ENCODE results near the gene MED25. TPM values are rescaled to one million over a fixed set of nuclear protein-coding genes. Genes with fewer than 3 reads are reported as not detected.

MED25 gene
- total RNA-seq, 3 donors from 2014 or later: 16.3 to 27.5 (median 20.6) TPM

DNA sequence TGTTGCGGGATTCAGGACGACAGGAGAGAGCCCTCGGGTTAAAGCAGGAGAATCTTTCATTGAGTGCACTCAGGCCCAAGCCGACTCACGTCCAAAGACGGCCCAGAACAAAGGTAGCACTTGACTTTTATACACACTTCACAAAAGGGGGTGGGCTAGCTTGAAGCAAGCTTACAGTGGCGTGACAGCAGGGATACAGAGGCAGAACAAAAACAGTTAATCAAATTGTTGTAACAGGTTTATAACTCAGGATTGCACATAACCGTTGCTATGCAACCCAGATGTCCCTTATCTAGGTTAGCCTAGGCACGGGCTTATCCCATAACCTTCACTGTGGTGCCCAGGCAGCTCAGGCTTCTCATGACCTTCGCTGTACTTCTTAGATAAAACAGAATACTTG is 2.0 kb downstream of the MED25 start:
- H3K27ac ChIP-seq: no peak overlapping the region
- no peaks in the 10 kb centered on the region for H3K4me1 ChIP-seq
- H3K4me3 ChIP-seq: no peak overlapping the region
- no peaks in the 10 kb centered on the region for H3K36me3 ChIP-seq
- H3K9me3 ChIP-seq: no peaks in the 10 kb centered on the region
- TF ChIP-seq POLR2AphosphoS5 (IDR thresholded peaks at IDR 0.05): no peak
- TF ChIP-seq POLR2A (IDR thresholded peaks at IDR 0.05): no peak
- TF ChIP-seq, protein P1, sequence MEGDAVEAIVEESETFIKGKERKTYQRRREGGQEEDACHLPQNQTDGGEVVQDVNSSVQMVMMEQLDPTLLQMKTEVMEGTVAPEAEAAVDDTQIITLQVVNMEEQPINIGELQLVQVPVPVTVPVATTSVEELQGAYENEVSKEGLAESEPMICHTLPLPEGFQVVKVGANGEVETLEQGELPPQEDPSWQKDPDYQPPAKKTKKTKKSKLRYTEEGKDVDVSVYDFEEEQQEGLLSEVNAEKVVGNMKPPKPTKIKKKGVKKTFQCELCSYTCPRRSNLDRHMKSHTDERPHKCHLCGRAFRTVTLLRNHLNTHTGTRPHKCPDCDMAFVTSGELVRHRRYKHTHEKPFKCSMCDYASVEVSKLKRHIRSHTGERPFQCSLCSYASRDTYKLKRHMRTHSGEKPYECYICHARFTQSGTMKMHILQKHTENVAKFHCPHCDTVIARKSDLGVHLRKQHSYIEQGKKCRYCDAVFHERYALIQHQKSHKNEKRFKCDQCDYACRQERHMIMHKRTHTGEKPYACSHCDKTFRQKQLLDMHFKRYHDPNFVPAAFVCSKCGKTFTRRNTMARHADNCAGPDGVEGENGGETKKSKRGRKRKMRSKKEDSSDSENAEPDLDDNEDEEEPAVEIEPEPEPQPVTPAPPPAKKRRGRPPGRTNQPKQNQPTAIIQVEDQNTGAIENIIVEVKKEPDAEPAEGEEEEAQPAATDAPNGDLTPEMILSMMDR (IDR thresholded peaks at IDR 0.05): no peak
- intact Hi-C loops (cut with DNase I; ENCODE audit: low total_unique reads): no loop called here
- no peaks in the 10 kb centered on the region for H3K27me3 ChIP-seq
- no peak for DNase-seq (ENCODE audit: low spot score in 2 of 2)

DNA sequence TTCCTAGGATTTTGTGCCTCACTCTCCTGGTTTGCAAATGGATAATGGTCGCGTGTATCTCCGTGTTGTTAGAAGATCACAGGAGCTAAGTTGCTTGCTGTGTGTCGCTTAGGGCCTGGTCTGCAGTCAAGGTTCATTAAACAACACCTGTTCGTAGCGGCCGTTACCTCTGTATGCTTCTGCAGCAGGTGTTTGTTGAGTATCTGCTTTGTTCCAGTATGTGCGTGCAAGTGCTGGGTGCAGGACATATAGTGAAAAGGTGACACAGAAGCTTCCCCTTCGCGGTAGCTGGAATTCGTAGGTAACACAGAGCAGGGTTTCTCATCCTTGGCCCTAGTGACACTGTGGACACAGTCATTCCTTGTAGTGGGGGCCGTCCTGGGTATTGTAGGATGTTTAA is 5.4 kb downstream of the MED25 start:
- no peaks in the 10 kb centered on the region for H3K9me3 ChIP-seq
- H3K27me3 ChIP-seq: no peaks in the 10 kb centered on the region
- no peak for DNase-seq (ENCODE audit: low spot score in 2 of 2)
- no peak for TF ChIP-seq POLR2AphosphoS5 (IDR thresholded peaks at IDR 0.05)
- TF ChIP-seq, protein P1 (IDR thresholded peaks at IDR 0.05): no peak
- TF ChIP-seq POLR2A (IDR thresholded peaks at IDR 0.05): no peak
- intact Hi-C loops (cut with DNase I; ENCODE audit: low total_unique reads): no loop called here
- H3K4me3 ChIP-seq: no peak overlapping the region
- H3K27ac ChIP-seq: no peak overlapping the region
- H3K36me3 ChIP-seq: no peaks in the 10 kb centered on the region
- H3K4me1 ChIP-seq: no peaks in the 10 kb centered on the region

DNA sequence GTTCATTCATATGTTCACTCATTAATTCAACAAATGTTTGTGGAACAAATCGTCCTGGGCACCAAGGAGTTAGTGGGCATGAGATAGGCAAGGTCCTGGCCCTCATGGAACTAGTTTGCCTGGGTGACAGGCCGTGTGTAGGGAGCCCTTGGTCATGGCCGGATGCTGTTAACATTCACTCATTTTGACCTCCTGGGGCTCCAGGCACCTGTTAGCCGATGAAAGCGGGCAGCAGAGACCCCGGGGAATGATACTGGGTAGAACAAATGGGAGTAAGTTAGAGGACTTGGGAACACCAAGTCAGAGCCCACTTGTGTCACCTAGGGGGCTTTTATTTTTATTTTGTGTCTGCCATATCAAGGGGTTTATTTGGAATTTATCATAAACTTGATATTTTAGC is 6.6 kb downstream of the MED25 start:
- H3K27ac ChIP-seq: no peak overlapping the region
- TF ChIP-seq, protein P1 (IDR thresholded peaks at IDR 0.05): no peak
- TF ChIP-seq POLR2A (IDR thresholded peaks at IDR 0.05): no peak
- no peak overlapping the region for H3K4me3 ChIP-seq
- intact Hi-C loops (cut with DNase I; ENCODE audit: low total_unique reads): no loop called here
- DNase-seq (ENCODE audit: low spot score in 2 of 2): no peak
- H3K27me3 ChIP-seq: no peaks in the 10 kb centered on the region
- H3K36me3 ChIP-seq: no peaks in the 10 kb centered on the region
- H3K9me3 ChIP-seq: no peaks in the 10 kb centered on the region
- no peaks in the 10 kb centered on the region for H3K4me1 ChIP-seq

DNA sequence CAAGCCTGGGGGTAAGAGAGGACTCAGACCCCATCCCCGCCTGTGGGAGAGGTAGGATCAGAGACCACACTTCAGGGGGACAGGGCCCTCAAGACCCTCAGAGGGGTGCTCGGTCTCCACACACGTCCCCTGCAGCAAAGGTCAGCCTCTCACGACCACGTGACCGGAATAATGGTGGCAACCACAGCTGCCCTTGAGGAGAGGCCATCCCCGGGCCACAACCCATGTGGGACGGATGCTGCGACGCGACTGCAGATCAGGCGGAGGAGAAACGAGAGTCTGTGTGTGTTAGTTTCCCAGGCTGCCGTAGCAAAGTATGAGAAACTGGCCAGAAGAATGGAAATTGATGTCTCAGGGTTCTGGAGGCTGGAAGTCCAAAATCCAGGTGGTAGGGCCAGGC is 8.9 kb downstream of the MED25 start:
- H3K27ac ChIP-seq: no peak overlapping the region
- no peak for DNase-seq (ENCODE audit: low spot score in 2 of 2)
- intact Hi-C loops (cut with DNase I; ENCODE audit: low total_unique reads): no loop called here
- no peaks in the 10 kb centered on the region for H3K27me3 ChIP-seq
- no peaks in the 10 kb centered on the region for H3K36me3 ChIP-seq
- H3K9me3 ChIP-seq: no peaks in the 10 kb centered on the region
- TF ChIP-seq, protein P1 (IDR thresholded peaks at IDR 0.05): no peak
- TF ChIP-seq POLR2A (IDR thresholded peaks at IDR 0.05) (no peak), POLR2AphosphoS5 (IDR thresholded peaks at IDR 0.05) (no peak)
- H3K4me3 ChIP-seq: no peak overlapping the region
- H3K4me1 ChIP-seq: no peaks in the 10 kb centered on the region

DNA sequence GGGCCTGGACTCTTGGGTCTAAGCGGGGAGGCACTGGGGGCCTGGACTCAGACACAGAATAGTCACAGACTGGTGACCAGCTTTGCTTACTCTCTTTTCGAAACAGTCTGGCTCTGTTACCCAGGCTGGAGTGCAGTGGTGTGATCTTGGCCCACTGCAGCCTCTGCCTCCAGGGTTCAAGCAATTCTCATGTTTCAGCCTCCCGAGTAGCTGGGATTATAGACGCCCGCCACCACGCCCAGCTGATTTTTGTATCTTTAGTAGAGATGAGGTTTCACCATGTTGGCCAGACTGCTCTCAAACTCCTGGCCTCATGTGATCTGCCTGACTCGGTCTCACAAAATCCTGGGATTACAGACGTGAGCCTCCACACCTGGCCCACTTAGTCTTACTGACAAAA is 11.1 kb downstream of the MED25 start:
- Histone ChIP-seq H3K36me3 (no peaks in the 10 kb centered on the region), H3K4me3 (no peak overlapping the region), H3K4me1 (no peaks in the 10 kb centered on the region), H3K9me3 (no peaks in the 10 kb centered on the region), H3K27ac (no peak overlapping the region), H3K27me3 (no peaks in the 10 kb centered on the region)
- TF ChIP-seq POLR2A (IDR thresholded peaks at IDR 0.05) (no peak), POLR2AphosphoS5 (IDR thresholded peaks at IDR 0.05) (no peak)
- TF ChIP-seq, protein P1 (IDR thresholded peaks at IDR 0.05): no peak
- DNase-seq (ENCODE audit: low spot score in 2 of 2): no peak
- intact Hi-C loops (cut with DNase I; ENCODE audit: low total_unique reads): no loop called here
